Stimulated activated CD8-positive, alpha-beta memory T cell treated with anti-CD3 and anti-CD28 coated beads, Interleukin-4, amount 100 ng/mL, for 4 hours (primary cell): Measurements from ENCODE around the gene FAM120B.

Experiments used
- DNase-seq, 2 donors: peaks; one replicate each; pipeline ENCODE4 v3.0.0-alpha.2; 2020; ENCODE audit warnings: low read depth in 2 of 2, low spot score in 1 of 2

FAM120B gene

GRCh38 chr6:170355661-170356060 is 49.1 kb downstream of the FAM120B start:
- no peak for DNase-seq

- no peak for DNase-seq
Measured at GRCh38 chr6:170357812-170358211, 51.3 kb downstream of the FAM120B start.

- DNase-seq = no peak
Measured at GRCh38 chr6:170358496-170358895, 51.9 kb downstream of the FAM120B start.

DNA sequence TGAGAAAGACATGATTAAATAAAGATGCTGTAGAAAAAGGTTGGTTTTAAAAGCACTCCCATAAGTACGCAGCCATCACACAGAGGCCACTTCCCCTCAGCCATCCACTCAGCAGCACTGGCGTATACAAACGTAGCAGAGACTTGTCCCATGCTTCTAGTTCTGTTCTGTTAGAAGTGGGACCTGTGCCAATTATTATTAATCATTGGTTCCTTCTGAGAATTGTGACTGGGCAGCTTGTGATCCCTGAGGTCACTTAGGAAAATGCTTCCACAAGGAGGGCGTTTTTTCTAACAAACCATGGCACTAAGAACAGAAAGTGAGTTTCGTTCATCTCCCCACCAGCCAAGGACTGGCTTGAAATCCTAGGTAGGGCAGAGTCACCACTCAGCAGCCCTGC is 53.9 kb downstream of the FAM120B start:
- DNase-seq = no peak

GRCh38 chr6:170361335-170361734 is 54.8 kb downstream of the FAM120B start:
- DNase-seq = no peak

- no peak for DNase-seq
Measured at GRCh38 chr6:170362121-170362520, 55.6 kb downstream of the FAM120B start.

- no peak for DNase-seq
Measured at GRCh38 chr6:170363255-170363654, 56.7 kb downstream of the FAM120B start.

DNA sequence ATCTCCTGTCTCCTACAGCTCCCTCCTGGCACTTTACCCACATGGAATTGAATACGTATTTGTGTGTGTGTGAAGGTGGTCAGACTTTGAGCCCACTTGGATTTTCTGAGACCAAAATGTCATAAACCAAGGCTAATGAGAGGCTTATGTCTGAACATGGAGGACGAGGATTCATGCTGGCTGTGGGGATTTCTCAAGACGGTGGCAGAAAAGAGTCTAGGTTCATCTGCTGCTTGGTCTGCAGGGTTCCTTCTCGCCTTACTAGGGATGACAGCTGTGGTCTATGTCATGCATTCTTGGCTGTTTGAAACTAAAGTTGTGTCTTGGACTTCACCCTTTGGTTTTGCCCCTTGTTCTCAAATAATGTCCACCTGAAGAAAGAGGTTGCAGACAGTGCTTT is 58.6 kb downstream of the FAM120B start:
- no peak for DNase-seq

DNA sequence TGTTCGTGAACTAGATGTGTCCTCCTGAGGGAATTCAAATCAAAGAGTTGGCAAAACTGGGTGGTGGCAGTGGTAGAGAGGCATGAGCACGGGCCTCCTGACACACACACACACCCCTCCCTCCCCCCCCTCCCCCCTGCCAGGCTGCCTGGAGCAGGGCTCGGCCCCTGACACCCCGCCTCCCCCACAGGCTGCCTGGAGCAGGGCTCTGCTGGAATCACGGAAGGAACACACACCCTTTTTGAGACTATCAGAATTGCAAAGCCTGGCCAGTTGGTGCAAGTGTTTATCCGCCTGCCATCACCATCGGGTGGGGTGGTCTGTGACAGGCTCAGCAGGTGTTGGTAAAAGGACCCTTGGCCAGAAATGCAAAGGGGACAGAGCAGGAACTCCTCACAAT is 59.0 kb downstream of the FAM120B start:
- no peak for DNase-seq

GRCh38 chr6:170366248-170366960 is 59.8 kb downstream of the FAM120B start:
- DNase-seq = no peak

DNA sequence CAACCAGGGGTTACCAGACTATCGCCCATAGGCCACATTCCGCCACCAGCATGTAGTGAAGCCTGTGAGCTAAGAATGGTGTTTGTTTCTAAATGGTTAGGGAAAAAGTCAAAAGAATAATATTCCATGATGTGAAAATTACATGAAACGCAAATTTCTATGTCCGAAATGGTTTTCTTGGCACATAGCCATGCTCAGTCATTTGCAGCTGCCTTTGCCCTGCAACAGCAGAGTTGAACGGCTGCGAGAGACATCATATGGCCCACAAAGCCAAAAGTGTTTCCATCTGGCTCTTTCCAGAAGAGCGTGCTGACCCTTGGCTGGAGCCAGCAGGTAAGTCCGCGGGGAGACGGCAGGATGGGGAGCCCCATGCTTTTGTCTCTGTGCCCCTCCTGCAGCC is 60.7 kb downstream of the FAM120B start:
- no peak for DNase-seq

DNA sequence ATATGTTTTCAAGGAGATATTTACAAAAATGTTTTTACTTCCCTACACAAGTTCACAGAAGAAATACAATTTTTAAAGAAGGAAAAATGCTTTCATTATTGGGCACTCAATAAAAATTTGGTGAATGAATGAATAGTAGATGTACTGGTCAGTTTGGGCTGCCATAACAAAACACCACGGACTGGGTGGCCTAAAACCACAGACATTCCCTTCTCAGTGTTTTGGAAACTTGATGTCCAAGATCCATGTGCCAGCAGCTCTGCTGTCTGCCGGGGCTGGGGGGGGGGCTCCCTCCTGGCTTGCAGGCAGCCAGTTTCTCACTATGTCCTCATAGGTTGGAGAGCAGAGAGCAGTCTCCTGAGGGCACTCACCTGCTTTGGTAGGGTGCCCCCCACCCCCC is 62.0 kb downstream of the FAM120B start:
- no peak for DNase-seq

GRCh38 chr6:170369403-170369802 is 62.8 kb downstream of the FAM120B start:
- DNase-seq = no peak

- no peak for DNase-seq
Measured at GRCh38 chr6:170370416-170370815, 63.9 kb downstream of the FAM120B start.

GRCh38 chr6:170371080-170371479 is 64.5 kb downstream of the FAM120B start:
- DNase-seq = no peak

DNA sequence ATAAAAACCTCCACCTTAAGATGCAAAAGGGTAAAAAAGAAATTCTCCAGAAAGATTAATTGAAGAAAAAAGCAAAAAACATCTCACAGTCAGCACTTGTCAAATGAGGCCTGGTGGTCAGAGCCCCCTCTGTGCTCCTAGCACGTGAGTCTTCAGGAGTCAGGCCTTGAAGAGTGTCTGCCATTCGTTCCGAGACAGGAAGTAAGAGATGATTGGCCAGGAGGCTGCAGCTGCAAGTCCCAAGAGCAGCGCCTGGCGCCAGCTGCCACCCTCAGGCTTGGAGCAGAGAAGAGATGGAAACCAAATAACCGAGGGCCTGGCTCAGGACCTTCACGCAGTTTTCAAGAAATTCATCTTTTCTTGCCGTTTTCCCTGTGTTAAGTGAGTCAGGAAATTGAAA is 65.0 kb downstream of the FAM120B start:
- no peak for DNase-seq

GRCh38 chr6:170372380-170373325 is 66.1 kb downstream of the FAM120B start:
- no peak for DNase-seq

GRCh38 chr6:170374571-170375444 is 68.2 kb downstream of the FAM120B start:
- no peak for DNase-seq

DNA sequence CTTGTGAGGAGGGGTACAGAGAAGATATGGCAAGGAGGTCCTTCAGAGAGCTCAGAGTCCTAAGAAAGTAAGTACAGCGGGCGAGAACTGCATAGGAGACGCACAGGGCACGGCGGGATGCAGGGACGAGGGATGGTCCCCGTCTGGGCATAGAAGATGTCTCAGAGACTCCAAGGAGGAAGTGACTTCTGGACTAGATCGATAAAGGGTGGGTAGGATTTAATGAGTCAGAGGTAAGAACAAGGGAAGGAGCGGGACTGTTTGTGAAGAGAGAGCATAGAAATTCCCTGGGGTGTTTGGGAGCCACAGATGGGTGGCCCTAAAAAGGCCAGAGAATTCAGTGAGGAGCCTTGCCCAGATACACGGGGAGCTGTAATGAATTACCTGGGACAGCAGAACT is 69.1 kb downstream of the FAM120B start:
- no peak for DNase-seq

GRCh38 chr6:170376386-170377043 is 70.0 kb downstream of the FAM120B start:
- DNase-seq = no peak

GRCh38 chr6:170378502-170378901 is 71.9 kb downstream of the FAM120B start:
- no peak for DNase-seq
